Stimulated activated CD4-positive, alpha-beta T cell treated with anti-CD3 and anti-CD28 coated beads, Interleukin-15, amount 100 ng/mL, for 48 hours (primary cell): ENCODE measurements around the gene CNTN5.

Experiments used
- DNase-seq, 2 donors: peaks; one replicate each; pipeline ENCODE4 v3.0.0-alpha.2; 2020; ENCODE audit warnings: low read depth in 2 of 2

CNTN5 gene

GRCh38 chr11:100080821-100081220, 1060.1 kb downstream of the CNTN5 start:
- DNase-seq, result no peak

GRCh38 chr11:100093698-100094097, 1072.9 kb downstream of the CNTN5 start:
- DNase-seq, result no peak

DNA sequence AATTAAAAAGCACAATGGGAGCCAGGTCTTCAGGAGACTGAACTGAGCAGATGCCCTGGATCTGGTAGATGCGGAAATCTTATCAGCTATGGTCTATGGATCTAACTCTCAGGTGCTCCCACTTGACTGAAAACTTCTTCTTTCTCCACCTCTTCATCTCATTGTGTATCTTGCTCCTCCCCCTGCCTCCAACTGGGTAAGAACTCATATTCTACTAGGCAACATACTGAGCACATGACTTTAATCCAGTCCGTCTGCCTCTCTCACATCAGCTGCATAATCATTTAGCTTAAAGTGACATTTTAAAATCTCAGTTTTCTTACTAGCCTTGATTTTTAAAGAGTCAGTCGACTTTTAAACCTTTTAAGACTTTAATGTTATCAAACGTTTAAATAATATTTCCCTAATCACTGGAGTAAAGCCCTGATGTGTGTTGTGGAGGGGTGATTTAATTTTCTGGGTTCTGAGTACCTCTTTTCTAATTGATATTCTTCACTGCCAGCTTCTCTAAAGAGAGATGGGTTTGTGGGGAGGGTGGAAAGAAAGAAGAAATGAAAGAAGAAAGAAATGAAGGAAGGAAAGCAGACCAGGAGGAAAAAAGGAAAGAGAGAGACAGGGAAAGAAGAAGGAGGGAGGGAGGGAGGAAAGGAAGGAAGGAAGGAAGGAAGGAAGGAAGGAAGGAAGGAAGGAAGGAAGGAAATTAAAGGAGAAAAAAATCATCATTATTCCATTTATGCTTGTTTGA, 1073.5 kb downstream of the CNTN5 start:
- no peak for DNase-seq

- no peak for DNase-seq
These were observed 1075.1 kb downstream of the CNTN5 start for GRCh38 chr11:100095809-100096208.

DNA sequence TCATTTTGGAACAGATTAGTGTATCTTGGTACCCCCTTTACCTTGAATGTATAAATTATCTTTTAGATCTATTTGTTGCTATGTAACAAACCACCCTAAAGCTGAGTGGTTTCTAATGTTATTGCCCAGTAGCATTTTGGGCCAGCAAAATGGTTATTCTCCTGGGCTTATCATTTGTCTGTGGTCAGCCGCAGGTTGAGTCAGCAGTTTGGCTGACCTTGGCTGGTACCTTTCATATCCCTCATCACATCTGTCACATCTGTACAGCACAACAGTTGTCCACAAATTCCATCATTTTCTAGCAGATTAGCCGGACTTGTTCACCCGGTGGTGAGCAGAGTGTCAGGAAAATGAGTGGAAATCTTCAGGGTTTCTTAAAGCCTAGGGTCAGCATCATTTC, 1077.8 kb downstream of the CNTN5 start:
- DNase-seq, result no peak

DNA sequence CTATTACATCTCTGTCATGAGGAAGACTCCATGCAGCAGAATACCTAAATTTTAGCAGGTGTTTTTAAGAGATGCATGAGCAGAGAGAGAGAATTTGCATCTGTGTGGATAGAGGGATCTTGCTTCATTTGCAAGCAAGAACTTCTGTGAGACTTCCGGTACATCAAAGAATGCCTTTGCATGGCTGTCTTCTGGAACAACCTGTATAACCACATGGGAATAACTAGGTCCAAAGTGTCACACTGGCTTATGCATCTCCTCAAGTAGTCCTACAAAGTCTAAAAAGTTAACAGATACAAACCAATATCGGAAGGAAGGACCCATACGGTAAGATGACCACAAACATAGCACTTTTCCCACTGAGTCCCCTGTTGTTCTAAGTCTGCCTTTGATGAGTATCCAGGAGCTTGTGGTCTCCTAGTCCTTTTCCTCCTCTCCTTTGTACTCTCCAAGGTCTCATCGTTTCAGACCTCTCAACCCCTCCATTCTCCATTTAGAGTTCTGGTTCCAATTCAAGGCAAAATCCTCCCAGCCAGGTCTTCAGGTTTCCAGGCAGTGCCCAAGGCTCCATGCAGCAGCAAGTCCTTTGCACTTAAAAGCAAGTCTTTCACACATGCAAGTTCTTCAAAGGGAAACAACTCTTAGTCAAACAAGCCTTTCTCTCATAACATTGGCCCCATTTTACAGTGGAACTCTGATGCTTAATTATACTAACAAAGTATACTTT, 1084.7 kb downstream of the CNTN5 start:
- DNase-seq, result no peak

DNA sequence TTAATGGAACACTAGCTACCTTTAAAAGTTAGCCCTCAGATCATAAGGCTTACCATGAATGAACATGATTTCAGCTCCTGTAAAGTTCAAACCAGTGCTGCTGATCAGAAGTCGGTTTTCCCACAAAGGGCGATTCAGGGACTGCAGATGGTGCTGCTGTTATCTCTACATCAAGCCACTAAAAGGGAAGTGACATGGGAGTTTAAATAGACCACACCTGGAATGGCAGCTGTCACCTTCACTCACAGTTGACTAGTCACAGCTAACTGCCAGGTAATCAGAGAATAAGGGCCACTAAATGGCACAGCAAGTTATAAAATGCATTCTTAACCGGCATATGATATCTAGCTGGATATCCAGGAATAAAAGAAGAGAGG, 1085.2 kb downstream of the CNTN5 start:
- DNase-seq, result no peak

DNA sequence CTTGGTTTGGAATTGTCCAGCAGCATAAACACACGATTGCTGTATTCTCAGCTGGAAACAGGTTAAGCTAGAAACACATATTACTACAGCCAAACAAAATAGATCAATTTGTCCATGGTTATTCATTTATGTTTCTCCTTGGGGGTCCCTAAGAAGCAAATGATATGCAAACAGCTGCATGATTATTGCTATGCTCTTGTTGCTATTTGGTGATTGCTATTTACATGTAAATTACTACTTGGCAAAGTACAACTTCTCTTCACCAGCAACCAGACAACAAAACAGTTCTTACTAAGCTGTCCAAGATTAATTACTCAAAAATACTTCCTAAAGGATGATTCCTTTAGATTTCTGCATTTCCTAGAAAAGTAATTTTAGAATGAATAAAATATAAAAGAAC, 1098.4 kb downstream of the CNTN5 start:
- DNase-seq, result no peak

GRCh38 chr11:100133114-100133513, 1112.4 kb downstream of the CNTN5 start:
- DNase-seq, result no peak

DNA sequence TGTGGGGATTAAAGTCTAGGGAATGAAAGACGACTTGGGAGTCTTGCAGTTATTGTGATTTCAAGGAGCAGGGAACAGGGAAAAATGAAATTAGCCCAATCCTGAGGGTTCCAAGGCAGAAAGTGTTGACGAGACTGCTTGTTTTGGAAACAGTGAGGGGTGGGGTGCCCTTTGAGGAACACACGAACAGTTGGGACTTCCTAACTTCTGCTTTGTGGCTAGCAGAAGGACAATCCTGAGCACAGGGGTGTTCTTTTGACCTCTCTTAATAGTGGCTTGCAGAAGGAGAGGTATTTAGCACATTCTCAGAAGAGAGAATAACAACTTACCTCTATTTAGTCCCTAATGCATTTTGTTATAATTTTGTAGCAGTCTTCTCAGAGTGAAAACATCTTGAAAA, 1120.5 kb downstream of the CNTN5 start:
- DNase-seq, result no peak

- DNase-seq, result no peak
These were observed 1131.2 kb downstream of the CNTN5 start for GRCh38 chr11:100151944-100152343.

- no peak for DNase-seq
These were observed 1132.0 kb downstream of the CNTN5 start for GRCh38 chr11:100152766-100153165.

- no peak for DNase-seq
These were observed 1142.7 kb downstream of the CNTN5 start for GRCh38 chr11:100163471-100163870.

DNA sequence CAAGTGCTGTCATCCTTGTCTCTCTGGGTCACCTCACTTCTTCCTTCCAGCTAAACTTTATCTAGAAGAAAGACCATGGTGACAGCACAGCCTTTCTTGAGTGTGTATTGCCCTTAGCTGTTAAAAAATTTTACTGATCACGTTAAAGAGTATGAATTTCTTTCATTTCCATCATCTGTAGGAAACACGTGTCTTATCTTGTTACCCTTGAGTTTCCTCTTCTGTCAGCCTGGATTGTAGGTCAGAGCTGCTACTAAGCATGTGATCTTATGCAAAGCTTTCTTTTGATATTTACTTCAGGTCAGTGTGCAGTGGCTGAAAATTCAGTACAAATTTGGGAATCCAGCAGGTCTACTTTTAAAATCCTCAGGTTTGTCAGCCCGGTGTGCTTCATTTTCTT, 1154.1 kb downstream of the CNTN5 start:
- DNase-seq, result no peak

DNA sequence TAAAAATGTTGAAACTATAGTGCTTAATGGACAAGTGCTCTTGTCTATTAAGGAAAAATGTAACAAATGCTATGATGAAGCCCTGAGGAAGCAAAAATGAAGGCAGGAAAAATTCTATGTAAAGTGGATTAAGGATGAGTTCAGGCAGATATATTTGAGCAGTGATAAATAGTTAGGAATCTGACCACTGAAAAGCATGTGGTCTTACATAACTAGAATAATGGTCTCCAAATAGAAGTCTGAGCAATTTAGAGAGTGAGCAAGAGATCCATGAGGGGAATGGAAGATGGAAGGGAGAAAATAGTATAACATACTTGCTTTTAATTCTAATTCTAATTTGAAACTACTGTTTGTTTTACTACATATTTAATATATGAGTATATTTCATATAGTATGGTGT, 1155.7 kb downstream of the CNTN5 start:
- no peak for DNase-seq

GRCh38 chr11:100177651-100178050, 1156.9 kb downstream of the CNTN5 start:
- no peak for DNase-seq

GRCh38 chr11:100182350-100182749, 1161.6 kb downstream of the CNTN5 start:
- DNase-seq, result no peak

DNA sequence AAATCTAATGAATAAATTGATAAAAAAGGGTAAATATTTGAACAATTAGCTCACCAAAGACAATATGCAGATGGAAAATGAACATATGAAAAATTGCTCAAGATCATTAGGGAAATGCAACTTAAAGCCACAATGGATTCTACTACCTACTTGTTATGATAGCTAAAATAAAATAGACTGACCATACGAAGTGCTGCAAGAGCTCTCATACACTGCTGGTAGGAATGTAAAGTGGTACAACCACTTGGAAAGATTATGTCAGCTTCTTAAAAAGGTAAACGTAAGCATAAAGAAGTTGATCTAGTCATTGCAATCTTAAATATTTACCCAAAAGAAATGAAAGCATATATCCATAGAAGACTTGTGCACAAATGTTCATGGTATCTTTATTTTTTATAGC, 1162.2 kb downstream of the CNTN5 start:
- no peak for DNase-seq

DNA sequence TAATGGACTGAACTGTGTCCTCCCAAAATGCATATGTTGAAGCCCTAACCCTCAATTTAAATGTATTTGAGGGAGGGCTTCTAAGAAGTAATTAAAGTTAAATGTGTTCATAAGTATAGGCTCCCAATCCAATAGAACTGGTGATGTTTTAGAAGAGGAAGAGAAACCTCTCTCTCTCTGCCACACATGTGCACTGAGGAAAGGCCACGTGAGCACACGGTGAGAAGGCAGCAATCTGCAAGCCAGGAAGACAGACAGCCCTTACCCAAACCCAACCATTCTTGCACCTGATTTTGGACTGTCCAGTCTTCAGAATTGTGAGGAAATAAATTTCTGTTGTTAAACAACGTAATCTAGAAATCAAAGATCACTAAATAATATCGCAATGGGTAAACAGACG, 1164.8 kb downstream of the CNTN5 start:
- DNase-seq, result no peak

DNA sequence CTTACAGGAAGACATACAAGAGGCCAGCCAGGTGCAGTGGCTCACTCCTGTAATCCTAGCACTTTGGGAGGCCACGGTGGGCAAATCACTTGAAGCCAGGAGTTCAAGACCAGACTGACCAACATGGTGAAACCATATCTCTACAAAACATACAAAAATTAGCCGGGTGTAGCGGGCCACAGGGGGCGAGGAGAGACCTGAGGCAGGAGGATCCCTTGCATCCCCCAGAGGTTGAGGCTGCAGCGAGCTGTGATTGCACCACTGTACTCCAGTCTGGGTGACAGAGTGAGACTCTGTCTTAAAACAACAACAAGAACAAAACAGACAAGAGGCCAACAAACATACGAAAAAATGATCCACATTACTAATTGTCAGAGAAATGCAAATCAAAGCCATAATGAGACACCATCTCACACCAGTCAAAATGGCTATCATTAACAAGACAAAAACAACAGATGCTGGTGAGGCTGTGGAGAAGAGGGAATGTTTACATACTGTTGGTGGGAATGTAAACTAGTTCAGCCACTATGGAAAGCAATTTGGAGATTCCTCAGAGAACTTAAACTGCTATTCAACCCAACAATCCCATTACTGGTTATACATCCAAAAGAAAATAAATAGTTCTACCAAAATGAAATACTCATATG, 1167.5 kb downstream of the CNTN5 start:
- no peak for DNase-seq

GRCh38 chr11:100190395-100190794, 1169.6 kb downstream of the CNTN5 start:
- no peak for DNase-seq

GRCh38 chr11:100192181-100192580, 1171.4 kb downstream of the CNTN5 start:
- no peak for DNase-seq

DNA sequence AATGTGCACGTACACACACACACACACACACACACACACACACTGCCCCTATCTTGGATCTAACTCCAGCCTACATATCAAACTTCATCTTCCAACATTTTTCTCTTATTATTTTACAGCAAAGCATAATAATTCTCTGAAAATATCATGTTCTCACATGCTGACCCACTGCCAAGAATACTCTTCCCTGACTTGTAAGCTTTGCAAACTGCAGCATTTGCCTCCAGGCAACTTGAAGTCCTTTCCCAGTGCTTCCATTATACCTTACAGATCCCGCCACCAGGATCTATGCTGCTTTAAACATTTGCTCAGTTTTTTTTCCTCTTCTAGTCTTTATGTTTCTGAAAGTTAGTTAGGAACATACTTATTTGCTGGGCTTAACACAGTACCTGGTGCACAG, 1183.0 kb downstream of the CNTN5 start:
- no peak for DNase-seq
